ENCODE data around the gene RNF208.

RNF208 gene

GRCh38 chr9:137189297-137190295, 32.4 kb downstream of the RNF208 start:
- no peak for DNase-seq

- DNase-seq, result peak; percentile 85
These were observed 33.3 kb downstream of the RNF208 start, which contains the start of the genes ANAPC2 and SSNA1 for GRCh38 chr9:137188490-137189296. TSS of gene ANAPC2 (minus strand) at chr9:137188560. CDS start at chr9:137188532, 28 bp downstream. TSS of gene SSNA1 (plus strand) at chr9:137188676. CDS start at chr9:137188727, 51 bp downstream.

GRCh38 chr9:137188086-137188489, 34.0 kb downstream of the RNF208 start:
- no peak for DNase-seq

- no peak for DNase-seq
These were observed 34.7 kb downstream of the RNF208 start for GRCh38 chr9:137187386-137187785.

GRCh38 chr9:137186385-137186784, 35.7 kb downstream of the RNF208 start:
- no peak for DNase-seq

GRCh38 chr9:137185921-137186320, 36.1 kb downstream of the RNF208 start:
- DNase-seq, result no peak

- no peak for DNase-seq
These were observed 37.0 kb downstream of the RNF208 start for GRCh38 chr9:137184881-137185660.

GRCh38 chr9:137183980-137184595, 38.0 kb downstream of the RNF208 start:
- no peak for DNase-seq

- DNase-seq, result no peak
These were observed 39.2 kb downstream of the RNF208 start for GRCh38 chr9:137182836-137183235.

GRCh38 chr9:137181680-137182079, 40.4 kb downstream of the RNF208 start:
- DNase-seq, result no peak

- DNase-seq, result no peak
These were observed 41.5 kb downstream of the RNF208 start for GRCh38 chr9:137180491-137180890.

- DNase-seq, result no peak
These were observed 42.3 kb downstream of the RNF208 start for GRCh38 chr9:137179761-137180160.

GRCh38 chr9:137178939-137179630, 43.0 kb downstream of the RNF208 start:
- DNase-seq, result no peak

- DNase-seq, result no peak
These were observed 43.7 kb downstream of the RNF208 start for GRCh38 chr9:137178201-137178938.

- no peak for DNase-seq
These were observed 45.5 kb downstream of the RNF208 start for GRCh38 chr9:137176302-137177182.

- DNase-seq, result no peak
These were observed 46.6 kb downstream of the RNF208 start for GRCh38 chr9:137175345-137175961.

GRCh38 chr9:137174722-137175293, 47.2 kb downstream of the RNF208 start:
- no peak for DNase-seq

- no peak for DNase-seq
These were observed 48.0 kb downstream of the RNF208 start for GRCh38 chr9:137173796-137174664.
